Erythroblast (primary cell): ENCODE measurements around the gene LILRB5.

Source experiments
- GATA1 ChIP-seq: IDR thresholded peaks from 2 replicates; pipeline ENCODE4 v1.6.1; 2011; ENCODE audit warnings: low read depth, mild to moderate bottlenecking, control low read depth, low read length, moderate library complexity
- POLR2A ChIP-seq: IDR thresholded peaks from 2 replicates; pipeline ENCODE4 v1.6.1; 2011; ENCODE audit warnings: mild to moderate bottlenecking, low read length

GRCh38 chr19:54209058-54209810 lies 47.8 kb downstream of the LILRB5 start:
- TF ChIP-seq POLR2A (no peak), GATA1 (no peak)
